Muscle layer of colon (tissue), 2 donors: Measurements from ENCODE around the gene ATP2C2.

Source experiments
- H3K27ac ChIP-seq: one replicate; pipeline ENCODE4 v1.7.0; 2013; ENCODE audit warnings: low read depth, mild to moderate bottlenecking, low read length, moderate library complexity
- H3K27me3 ChIP-seq, 2 donors: one replicate each; pipeline ENCODE4 v1.7.0; 2013; ENCODE audit warnings: low read length in 2 of 2, mild to moderate bottlenecking in 2 of 2; ENCODE audit not compliant: insufficient read depth in 2 of 2, control insufficient read depth in 1 of 2
- H3K36me3 ChIP-seq: one replicate; pipeline ENCODE4 v1.7.0; 2013; ENCODE audit warnings: mild to moderate bottlenecking, low read length; ENCODE audit not compliant: insufficient read depth
- H3K4me1 ChIP-seq: one replicate; pipeline ENCODE4 v1.7.0; 2013; ENCODE audit warnings: mild to moderate bottlenecking, low read length; ENCODE audit not compliant: insufficient read depth
- H3K4me3 ChIP-seq, 2 donors: one replicate each; pipeline ENCODE4 v1.7.0; 2013; ENCODE audit warnings: low read length in 2 of 2, low read depth in 1 of 2, mild to moderate bottlenecking in 1 of 2, moderate library complexity in 1 of 2
- H3K9ac ChIP-seq: one replicate; pipeline ENCODE4 v1.7.0; 2013; ENCODE audit warnings: low read length
- H3K9me3 ChIP-seq: one replicate; pipeline ENCODE4 v1.7.0; 2013; ENCODE audit warnings: mild to moderate bottlenecking, low read length
- donor health status: abdominal sarcoma.
- donor health status: Adenocarcinoma of cecum.

ATP2C2 gene

DNA sequence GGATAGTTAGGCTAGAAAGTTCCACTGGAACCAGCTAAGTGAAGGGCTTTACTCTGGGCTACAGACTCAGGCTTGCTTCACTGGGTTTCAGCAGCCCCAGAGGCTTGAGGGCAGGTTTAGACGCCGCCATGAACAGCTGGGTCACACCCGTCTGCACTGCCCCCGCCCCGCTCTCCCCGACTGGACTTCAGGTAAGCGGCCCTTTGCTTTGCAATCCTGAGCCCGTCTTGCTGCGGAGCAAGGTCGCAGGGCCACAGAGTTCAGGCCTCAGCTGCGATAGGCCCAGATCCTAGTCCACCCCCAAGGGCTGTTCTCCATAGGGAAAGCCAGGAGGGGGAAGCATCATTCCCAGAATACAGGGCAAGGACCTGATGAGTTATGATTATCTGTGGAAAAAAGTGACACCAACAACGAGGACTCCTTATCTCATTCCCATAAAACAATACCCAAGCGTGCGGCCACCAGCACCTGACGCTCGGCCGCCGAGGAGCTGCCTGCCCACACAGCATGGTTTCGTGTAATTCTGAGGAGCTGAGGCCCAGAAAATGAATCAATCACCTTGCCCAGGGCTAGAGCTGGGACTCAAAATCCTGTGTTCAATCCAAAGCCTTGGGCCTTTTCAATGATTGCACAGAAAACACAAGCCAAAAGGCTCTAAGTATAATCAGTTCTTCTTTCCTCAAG, 115.7 kb downstream of the ATP2C2 start:
- H3K27me3 ChIP-seq: no peaks in the 10 kb centered on the region
- no peaks in the 10 kb centered on the region for H3K4me1 ChIP-seq
- peaks cover 24% of the 10 kb centered on the region for H3K36me3 ChIP-seq
- H3K4me3 ChIP-seq: no peak overlapping the region
- H3K9me3 ChIP-seq: no peaks in the 10 kb centered on the region
- H3K27ac ChIP-seq: no peak overlapping the region
- H3K9ac ChIP-seq: no peak overlapping the region

DNA sequence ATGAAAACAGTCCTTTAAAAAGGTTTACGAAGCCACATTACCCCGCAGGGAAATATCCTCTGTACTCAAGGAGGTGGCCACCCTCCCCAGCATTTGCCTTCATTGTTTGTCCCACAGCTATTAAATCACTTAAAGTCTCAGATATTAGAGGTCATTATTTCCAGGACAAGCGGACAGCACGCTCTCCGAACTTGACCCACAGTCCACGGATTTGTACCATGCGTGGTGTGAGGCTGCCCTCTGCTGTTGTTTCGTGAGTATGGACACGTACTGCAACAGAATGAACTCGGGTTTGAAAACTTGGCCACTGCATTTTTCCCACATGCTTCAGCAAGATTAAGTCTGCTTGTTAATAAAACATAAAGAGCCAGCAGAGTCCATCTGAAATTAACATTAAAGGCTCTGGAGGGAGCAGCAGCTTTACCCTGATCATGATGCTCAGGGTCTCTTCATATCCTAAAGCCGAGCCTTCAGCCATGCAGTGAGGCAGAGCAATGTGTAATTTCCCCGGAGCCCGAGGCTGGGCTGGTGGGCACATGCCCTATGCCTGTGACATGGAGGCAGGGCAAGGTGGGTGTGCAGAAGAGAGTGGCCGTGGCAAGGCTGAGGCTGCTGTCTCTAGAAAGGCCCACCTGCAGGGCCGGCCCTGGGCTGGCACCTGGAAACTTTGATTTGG, 116.4 kb downstream of the ATP2C2 start:
- no peak overlapping the region for H3K9ac ChIP-seq
- no peak overlapping the region for H3K27ac ChIP-seq
- H3K9me3 ChIP-seq: no peaks in the 10 kb centered on the region
- no peaks in the 10 kb centered on the region for H3K27me3 ChIP-seq
- H3K4me1 ChIP-seq: no peaks in the 10 kb centered on the region
- H3K36me3 ChIP-seq: peaks cover 26% of the 10 kb centered on the region
- H3K4me3 ChIP-seq: no peak overlapping the region

DNA sequence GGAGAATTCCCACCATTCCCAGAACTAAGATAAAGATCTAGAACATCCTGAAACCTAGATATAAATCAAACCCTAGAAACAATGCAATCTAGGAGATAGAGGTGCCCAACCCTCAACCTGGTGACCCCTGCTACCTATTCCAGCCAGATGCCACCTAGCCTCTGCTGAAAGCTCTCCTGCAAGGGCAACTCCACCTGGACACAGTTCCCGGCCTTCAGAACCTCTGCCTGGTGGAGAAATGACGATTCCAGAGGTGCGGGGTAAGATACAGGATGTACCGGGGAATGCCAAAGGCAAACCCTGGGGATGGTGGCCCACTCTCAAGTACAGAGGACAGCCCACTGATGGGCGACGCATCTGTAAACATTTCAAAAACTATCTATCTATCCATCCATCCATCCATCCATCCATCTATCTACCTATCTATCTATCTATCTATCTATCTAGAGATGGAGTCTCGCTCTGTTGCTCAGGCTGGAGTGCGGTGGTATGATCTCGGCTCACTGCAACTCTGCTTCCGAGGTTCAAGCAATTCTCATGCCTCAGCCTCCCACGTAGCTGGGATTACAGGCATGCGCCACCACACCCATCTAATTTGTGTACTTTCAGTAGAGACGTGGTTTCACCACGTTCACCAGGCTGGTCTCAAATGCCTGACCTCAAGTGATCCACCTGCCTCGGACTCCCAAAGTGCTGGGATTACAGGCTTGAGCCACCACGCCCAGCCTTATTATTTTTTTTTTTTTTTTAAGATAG, 117.1 kb downstream of the ATP2C2 start:
- H3K4me1 ChIP-seq: no peaks in the 10 kb centered on the region
- H3K9me3 ChIP-seq: no peaks in the 10 kb centered on the region
- H3K27ac ChIP-seq: no peak overlapping the region
- no peak overlapping the region for H3K4me3 ChIP-seq
- H3K9ac ChIP-seq: no peak overlapping the region
- no peaks in the 10 kb centered on the region for H3K27me3 ChIP-seq
- peaks cover 19% of the 10 kb centered on the region for H3K36me3 ChIP-seq

DNA sequence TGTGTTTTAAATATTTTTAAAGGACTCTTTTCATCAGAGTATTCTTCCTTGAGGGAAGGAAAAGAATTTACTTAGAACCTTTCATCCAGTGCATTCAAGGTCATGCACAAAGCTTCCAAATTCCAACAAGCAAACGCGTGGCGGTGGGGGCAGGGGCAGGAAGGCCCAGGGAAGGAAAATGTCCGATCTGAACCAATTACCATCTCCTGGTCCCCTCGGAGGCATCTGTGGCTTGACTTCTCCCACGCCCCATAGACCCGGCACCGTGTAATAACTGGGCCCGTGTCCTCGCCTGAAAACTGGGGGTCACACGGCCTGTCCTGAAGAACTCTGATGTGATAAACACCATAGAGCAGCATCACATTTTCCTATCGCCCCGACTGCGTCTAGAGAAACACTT, 117.8 kb downstream of the ATP2C2 start:
- H3K36me3 ChIP-seq: peaks cover 18% of the 10 kb centered on the region
- no peaks in the 10 kb centered on the region for H3K27me3 ChIP-seq
- H3K9ac ChIP-seq: no peak overlapping the region
- no peaks in the 10 kb centered on the region for H3K4me1 ChIP-seq
- H3K27ac ChIP-seq: no peak overlapping the region
- H3K4me3 ChIP-seq: no peak overlapping the region
- no peaks in the 10 kb centered on the region for H3K9me3 ChIP-seq

DNA sequence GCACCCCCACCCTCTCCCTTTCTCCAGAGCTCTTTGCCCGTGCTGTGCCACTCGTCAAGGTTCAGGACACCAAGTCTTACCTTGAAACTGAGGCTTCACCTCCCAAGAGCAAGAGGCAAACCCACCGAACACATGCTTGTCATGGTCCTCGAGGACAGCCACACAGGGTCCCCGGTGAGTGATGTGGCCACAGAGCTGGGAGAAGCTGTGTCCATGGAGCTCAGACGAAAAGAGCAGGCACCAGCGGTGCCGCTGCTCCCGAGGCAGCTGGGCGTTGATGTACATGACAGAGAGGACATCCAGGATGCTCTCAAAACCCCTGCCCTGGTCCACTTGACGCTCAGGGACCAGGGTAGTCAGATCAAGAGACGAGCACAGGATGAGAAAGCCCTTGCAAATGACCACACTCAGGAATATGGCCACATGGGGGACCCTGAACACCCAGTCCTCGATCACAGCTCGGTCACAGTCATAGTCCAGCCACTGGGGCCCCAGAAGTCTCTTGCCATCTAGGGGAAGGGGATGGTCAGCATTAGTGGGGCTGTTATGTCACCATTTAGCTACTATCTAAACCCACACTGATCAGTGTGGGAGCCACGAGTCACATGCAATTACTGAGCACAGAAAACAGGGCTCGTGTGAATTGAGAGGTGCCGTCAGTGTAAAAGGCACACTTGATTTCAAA, 118.4 kb downstream of the ATP2C2 start:
- peaks cover 18% of the 10 kb centered on the region for H3K36me3 ChIP-seq
- H3K27me3 ChIP-seq: no peaks in the 10 kb centered on the region
- no peaks in the 10 kb centered on the region for H3K9me3 ChIP-seq
- H3K4me1 ChIP-seq: no peaks in the 10 kb centered on the region
- no peak overlapping the region for H3K4me3 ChIP-seq
- no peak overlapping the region for H3K9ac ChIP-seq
- H3K27ac ChIP-seq: no peak overlapping the region

DNA sequence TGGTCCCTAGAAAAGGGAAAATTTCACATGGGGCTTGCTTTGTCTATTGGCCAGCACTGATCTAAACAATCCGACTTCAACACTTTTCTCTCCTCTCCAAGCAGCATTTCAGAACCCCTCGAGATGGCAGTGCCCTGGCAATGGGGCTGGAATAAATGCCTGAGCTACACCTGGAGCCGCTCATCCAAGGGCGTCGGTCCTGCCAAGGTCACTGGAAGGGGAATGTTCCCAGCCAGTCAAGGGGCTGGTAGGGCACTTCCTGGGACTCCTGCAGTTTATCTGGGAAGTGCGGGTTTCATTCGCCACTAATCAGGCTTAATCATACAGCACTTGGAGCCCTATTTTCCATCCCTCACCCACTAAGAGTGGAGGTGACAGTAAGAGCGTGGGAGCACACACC, 119.0 kb downstream of the ATP2C2 start:
- Histone ChIP-seq H3K9me3 (no peaks in the 10 kb centered on the region), H3K27me3 (no peaks in the 10 kb centered on the region)

DNA sequence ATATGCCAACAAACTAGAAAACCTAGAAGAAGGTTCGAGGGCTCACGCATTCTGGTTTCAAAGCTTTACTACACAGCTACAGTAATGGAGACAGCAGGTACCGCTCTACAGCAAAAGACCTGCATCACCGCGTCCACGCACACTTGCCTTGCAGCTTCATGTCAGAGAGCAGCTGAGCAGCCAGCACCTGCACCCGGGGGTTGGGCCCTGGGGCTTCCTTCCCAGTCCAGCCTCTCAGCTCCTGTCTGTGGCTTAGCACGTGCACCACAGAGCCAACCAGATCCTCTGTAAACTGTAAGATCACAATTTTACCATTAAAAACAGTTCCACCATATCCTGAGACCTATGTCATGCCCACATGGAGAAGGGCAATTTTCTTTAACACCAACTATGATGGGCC, 120.8 kb downstream of the ATP2C2 start:
- Histone ChIP-seq H3K36me3 (peaks cover 27% of the 10 kb centered on the region), H3K9ac (no peak overlapping the region), H3K9me3 (no peaks in the 10 kb centered on the region), H3K27me3 (no peaks in the 10 kb centered on the region), H3K4me1 (no peaks in the 10 kb centered on the region), H3K27ac (no peak overlapping the region), H3K4me3 (no peak overlapping the region)

More for the DNA sequence above, 119.0 kb downstream of the ATP2C2 start:
- Histone ChIP-seq H3K4me3 (no peak overlapping the region), H3K36me3 (peaks cover 18% of the 10 kb centered on the region), H3K27ac (no peak overlapping the region), H3K9ac (no peak overlapping the region), H3K4me1 (no peaks in the 10 kb centered on the region)

DNA sequence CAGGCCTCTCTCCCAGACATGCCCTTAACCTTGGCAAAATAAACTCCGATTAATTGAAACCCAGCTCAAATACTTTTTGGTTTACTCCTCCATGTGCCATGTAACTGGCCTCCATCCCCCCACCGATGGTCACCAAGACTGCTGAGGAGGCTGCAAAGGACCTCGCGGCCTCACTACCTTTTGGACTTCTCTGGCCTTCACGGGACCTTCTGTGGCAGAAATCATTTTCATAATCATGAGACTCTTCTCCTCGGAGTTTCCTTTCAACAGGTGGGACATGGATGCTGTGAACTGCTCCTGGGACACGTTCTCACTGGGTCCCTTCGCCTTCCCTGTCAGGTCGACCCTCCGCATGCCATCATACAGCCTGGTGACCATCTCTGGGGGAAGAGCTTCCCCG, 127.2 kb downstream of the ATP2C2 start:
- no peaks in the 10 kb centered on the region for H3K4me1 ChIP-seq
- H3K9me3 ChIP-seq: no peaks in the 10 kb centered on the region
- no peak overlapping the region for H3K27ac ChIP-seq
- H3K27me3 ChIP-seq: no peaks in the 10 kb centered on the region
- H3K9ac ChIP-seq: no peak overlapping the region
- no peak overlapping the region for H3K4me3 ChIP-seq
- peaks cover 47% of the 10 kb centered on the region for H3K36me3 ChIP-seq

DNA sequence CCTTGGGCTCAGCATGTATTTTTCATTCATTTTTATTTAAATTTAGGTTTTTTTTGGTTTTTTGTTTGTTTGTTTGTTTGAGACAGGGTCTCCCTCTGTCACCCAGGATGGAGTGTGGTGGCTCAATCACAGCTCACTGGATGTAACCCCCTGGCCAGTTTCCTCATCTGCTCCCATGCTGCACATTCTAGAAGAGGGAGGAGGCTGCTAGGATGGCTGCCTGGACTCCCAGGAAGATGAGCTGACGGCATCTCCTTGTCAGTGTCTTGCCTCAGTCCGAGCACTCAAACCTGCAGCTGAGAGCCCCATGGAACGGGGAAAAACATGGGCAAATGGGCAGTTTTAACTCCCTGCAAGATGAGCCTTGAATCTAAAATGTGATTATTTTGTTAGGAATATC, 128.7 kb downstream of the ATP2C2 start:
- H3K4me1 ChIP-seq: no peaks in the 10 kb centered on the region
- H3K9me3 ChIP-seq: no peaks in the 10 kb centered on the region
- no peak overlapping the region for H3K27ac ChIP-seq
- H3K36me3 ChIP-seq: peaks cover 49% of the 10 kb centered on the region
- H3K4me3 ChIP-seq: no peak overlapping the region
- H3K27me3 ChIP-seq: no peaks in the 10 kb centered on the region
- H3K9ac ChIP-seq: no peak overlapping the region

DNA sequence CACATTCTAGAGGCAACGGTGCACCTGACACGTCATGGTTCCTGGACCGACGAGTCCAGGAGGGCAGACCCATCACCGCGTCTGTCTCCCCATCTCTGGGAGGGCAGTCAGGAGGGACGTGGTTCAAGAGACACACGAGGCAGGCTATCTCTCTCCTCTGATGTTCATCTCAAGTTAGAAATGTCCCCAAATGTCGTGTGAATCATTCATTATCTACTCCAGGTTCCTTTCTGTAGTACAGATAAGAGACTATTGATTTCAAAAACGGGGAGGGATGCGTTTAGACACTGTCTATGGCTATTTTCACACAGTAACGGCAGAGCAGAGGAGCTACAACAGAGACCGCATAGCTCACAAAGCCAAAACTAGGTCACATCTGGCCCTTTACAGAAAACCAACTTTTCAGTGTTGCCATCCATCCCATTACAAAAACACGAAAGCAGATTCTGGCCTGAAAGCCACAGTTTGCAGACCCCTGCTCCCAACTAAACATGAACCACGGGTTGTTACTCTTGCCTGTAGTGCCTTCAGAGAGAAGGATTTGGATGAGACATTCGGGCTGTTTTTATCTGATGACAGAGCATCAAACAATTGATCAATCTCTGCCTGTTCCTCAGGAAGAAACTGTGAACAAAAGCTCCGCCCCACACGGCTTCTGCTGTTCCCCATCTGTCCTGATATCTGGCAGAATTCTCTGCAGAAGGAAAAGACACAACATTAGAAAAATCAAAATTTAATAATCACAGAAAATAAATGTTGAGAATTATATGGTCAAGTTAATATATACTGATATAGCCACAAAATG, 129.3 kb downstream of the ATP2C2 start:
- Histone ChIP-seq H3K4me1 (no peaks in the 10 kb centered on the region), H3K27me3 (no peaks in the 10 kb centered on the region), H3K9ac (no peak overlapping the region), H3K36me3 (peaks cover 49% of the 10 kb centered on the region), H3K27ac (no peak overlapping the region), H3K4me3 (no peak overlapping the region), H3K9me3 (no peaks in the 10 kb centered on the region)

DNA sequence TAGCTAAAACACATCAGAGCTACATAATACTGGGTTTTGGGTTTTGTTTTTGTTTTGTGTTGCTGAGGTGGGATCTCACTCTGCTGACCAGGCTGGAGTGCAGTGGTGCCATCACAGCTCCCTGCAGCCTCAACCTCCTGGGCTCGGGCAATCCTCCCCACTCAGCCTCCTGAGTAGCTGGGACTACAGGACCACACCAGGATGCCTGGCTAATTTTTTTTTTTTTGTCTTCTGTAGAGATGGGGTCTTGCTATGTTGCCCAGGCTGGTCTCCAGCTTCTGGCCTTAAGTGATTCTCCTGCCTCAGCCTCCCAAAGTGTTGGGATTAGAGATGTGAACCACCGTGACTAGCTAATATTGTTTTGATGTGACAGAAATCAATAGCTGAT, 129.9 kb downstream of the ATP2C2 start:
- Histone ChIP-seq H3K4me1 (peaks cover 3% of the 10 kb centered on the region), H3K27me3 (no peaks in the 10 kb centered on the region), H3K36me3 (peaks cover 47% of the 10 kb centered on the region), H3K9me3 (no peaks in the 10 kb centered on the region), H3K4me3 (no peak overlapping the region), H3K9ac (no peak overlapping the region), H3K27ac (no peak overlapping the region)
